Fibroblast of pulmonary artery (primary cell): Measurements from ENCODE around the gene LRRC51.

Experiments
- DNase-seq: peaks from one replicate; pipeline ENCODE4 v3.0.0-alpha.2; 2010; ENCODE audit warnings: low read depth
- H3K4me3 ChIP-seq: replicated peaks from 2 replicates; pipeline ENCODE4 v1.5.1; 2011; ENCODE audit warnings: low read depth, mild to moderate bottlenecking, control low read depth, low read length, moderate library complexity
- CTCF ChIP-seq: IDR thresholded peaks from 2 replicates; pipeline ENCODE4 v1.5.1; 2011; ENCODE audit warnings: mild to moderate bottlenecking, control low read depth, low read length, inconsistent platforms; ENCODE audit errors: missing control alignments

Gene LRRC51

GRCh38 chr11:72098741-72099140, 18.1 kb downstream of the LRRC51 start:
- no peak for TF ChIP-seq CTCF
- no peak overlapping the region for H3K4me3 ChIP-seq
- no peak for DNase-seq

- DNase-seq = no peak
- TF ChIP-seq CTCF = no peak
- H3K4me3 ChIP-seq = no peak overlapping the region
Measured at GRCh38 chr11:72100009-72100408, 19.4 kb downstream of the LRRC51 start.

GRCh38 chr11:72100462-72100861, 19.8 kb downstream of the LRRC51 start:
- no peak for DNase-seq
- TF ChIP-seq CTCF = no peak
- H3K4me3 ChIP-seq = no peak overlapping the region

GRCh38 chr11:72102162-72102561, 21.5 kb downstream of the LRRC51 start:
- H3K4me3 ChIP-seq = peak overlapping the region; percentile 94
- DNase-seq = no peak
- TF ChIP-seq CTCF = no peak

- no peak for TF ChIP-seq CTCF
- no peak for DNase-seq
- peak overlapping the region; percentile 94 for H3K4me3 ChIP-seq
Measured at GRCh38 chr11:72102631-72102945, 21.9 kb downstream of the LRRC51 start.

- peak within 1 kb of the TSS; percentile 94 for H3K4me3 ChIP-seq
- TF ChIP-seq CTCF = peak; percentile 41
- DNase-seq = peak; percentile 100
Measured at GRCh38 chr11:72102946-72103753, 22.5 kb downstream of the LRRC51 start, which contains the start of gene LAMTOR1. TSS of gene LAMTOR1 (minus strand) at chr11:72103297. CDS start at chr11:72103224, 73 bp downstream.

- no peak for DNase-seq
- no peak for TF ChIP-seq CTCF
Measured at GRCh38 chr11:72103754-72104167, 23.1 kb downstream of the LRRC51 start.

More at GRCh38 chr11:72103754-72104167, 23.1 kb downstream of the LRRC51 start:
- peak overlapping the region; percentile 28 for H3K4me3 ChIP-seq
